Central memory CD4-positive, alpha-beta T cell (primary cell): Measurements from ENCODE around the gene PHOX2A.

ENCODE experiments used
- DNase-seq: peaks from one replicate; pipeline ENCODE4 v3.0.0; 2022

Gene PHOX2A

DNA sequence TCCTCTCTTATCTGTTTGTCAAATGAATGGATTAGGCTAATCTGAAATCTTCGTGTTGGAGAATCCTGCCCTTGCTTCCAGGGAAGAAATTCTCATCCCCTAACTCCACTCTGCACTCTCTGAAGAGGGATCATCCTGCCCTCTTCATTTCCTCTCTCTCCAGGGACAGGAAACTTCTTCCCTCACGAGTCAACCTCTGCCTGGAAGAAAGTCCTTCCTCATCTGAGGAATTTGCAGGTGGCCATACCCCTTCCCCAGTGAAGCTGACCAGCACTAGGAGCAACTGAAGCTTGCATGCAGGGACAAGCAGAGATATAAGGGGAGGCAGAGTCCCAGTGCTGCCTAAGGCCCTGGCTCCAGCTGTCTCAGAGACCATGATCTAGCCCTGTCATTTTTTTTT is 3.6 kb upstream of the PHOX2A start:
- no peak for DNase-seq

DNA sequence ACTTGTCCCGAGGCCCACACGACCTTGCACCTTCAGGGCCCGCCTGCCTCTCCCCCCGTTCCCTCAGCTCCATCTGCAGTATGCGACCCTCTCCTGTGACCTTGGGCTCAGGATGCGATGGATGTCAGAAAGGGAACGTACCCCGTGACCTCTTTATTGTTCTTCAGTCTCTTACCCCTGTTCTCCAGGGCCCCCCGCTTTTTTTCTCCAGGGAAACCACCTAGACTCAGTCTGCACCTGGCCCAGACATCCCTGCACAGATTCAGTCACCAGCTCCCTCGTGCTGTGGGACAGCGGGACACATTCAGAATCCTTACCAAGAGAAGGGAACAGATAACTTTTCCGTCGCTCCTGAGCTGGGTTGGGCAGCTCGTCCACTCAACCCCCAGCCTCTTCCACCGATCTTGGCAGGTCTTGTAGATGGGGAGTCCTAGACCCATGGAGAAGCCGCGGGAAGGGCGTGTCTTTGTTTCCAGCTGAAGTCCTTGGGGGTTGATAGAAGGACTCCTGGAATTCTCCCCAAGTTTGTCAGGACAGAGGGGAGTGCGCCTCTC is 1.4 kb upstream of the PHOX2A start:
- no peak for DNase-seq

DNA sequence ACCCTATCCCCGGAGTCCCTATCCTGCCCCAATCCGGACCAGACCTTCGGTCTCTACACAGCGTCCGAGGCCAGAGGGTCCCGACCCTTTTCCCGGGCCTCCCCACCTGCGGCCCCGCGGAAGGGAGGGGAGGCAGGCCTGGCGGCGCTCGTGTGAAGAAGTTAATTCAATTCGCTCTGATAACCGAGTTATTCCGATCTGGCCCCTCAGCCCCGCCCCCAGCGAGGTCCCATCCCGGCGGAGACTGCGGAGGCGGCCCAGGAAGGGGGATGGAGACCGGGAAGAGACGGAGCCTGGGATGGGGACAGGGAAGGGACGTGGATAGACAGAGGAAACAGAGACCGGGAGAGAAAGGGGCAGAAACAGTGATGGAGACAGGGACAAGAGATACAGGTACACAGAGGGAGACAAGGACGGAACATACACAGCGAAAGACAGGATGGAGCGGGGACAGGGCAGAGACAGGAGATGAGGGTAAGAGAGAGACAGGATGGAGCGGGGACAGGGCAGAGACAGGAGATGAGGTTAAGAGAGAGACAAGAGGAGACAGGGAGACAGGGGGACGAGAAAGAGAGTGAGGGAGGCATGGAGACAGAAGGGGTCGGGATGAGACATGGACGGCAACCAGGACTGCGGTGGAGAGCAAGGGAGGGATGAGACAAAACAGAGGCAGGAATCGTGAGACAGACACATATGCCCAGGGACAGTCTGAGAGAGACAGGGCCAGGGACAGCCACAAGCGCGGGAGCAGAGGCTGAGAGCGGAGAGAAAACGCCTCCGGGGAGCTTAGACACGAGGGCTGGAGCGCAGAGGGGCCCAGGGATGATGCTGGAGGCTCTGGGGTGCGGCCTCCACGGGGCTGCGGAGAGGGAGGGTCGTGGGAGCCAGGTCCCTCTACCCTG is 636 bp upstream of the PHOX2A start:
- DNase-seq, result no peak

DNA sequence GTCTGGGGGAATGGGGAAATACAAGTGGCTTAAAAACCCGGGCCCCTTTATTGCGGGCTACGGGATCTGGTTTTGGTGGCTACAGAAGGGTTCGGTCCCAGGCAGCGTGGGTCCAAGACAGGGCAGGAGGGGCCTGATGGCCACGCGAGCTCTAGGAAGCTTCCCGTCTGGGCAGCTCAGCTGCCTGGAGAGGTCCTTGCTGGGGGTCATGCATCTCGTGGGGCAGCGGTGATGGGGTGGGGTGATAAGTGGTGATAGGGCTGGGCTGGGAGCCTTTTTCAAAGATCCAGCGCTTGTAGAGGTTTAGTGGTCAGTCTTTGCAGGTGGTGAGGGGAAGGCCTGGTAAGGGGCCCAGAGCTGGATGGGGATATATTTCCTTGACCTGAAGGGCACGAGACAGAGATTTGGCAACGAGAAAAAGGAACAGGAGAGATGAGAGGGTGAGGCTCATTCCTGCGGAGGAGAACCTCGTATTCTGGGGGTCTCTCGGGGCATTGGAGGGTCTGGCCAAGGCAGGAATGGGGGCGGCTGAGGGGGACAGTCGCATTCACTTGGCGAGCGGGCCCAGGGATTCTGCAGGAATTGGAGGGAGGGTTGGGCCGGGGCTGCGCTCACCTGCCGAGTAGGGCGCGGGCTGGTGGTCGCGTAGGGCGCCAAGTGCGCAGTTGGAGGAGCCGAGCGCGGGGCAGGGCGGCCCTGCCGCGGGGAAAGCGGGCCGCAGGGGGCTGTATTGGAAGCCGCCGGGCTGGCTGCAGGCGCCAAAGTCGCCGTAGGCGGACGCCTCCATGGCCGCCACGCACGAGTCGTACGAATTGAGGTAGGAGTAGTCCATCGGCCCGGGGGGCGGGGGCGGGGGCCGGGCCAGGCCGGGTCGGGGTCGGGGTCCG is 560 bp downstream of the PHOX2A start:
- no peak for DNase-seq

DNA sequence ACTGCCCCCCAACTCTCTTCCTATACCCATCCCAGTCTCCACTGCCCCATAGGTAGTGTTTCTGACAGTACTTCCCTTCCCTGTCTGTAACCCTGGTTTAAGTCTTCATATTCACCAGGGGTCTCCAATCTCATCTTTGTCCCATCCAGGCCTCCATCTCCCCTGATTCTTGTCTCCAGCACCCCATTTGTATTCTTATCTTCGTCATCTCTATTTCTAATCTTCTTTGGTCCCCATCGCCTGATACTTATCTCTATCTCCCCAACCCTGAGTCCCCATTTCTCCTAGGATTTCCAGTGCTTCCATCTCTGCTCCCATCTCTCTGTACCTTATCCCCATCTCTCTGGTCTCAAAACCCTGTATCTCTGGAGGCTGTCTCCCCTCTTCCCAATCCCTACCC is 1.8 kb downstream of the PHOX2A start:
- no peak for DNase-seq

DNA sequence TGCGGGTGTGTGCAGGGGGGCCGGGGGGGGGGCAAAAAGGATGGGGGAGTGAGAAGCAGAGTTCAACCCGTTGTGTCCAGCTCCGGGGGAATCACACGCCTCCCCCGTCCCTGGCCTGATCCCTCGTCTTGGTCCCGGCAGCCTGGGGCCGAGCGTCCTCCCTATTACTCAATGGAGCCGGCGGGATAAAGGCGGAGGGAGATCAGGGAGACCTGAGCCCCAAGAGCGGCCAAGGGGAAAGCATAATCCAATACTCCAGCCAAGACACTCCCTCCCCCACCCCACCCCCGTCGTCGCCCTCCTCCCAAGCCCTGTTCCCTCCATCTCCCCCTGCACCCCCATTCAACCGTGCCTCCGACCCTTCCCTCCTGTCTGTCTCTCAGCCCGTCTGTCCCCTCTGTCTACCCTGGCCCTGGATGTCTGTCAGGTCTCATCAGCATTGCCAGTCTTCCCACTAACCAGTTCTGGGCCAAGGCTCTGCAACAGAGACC is 2.6 kb downstream of the PHOX2A start:
- DNase-seq, result no peak

DNA sequence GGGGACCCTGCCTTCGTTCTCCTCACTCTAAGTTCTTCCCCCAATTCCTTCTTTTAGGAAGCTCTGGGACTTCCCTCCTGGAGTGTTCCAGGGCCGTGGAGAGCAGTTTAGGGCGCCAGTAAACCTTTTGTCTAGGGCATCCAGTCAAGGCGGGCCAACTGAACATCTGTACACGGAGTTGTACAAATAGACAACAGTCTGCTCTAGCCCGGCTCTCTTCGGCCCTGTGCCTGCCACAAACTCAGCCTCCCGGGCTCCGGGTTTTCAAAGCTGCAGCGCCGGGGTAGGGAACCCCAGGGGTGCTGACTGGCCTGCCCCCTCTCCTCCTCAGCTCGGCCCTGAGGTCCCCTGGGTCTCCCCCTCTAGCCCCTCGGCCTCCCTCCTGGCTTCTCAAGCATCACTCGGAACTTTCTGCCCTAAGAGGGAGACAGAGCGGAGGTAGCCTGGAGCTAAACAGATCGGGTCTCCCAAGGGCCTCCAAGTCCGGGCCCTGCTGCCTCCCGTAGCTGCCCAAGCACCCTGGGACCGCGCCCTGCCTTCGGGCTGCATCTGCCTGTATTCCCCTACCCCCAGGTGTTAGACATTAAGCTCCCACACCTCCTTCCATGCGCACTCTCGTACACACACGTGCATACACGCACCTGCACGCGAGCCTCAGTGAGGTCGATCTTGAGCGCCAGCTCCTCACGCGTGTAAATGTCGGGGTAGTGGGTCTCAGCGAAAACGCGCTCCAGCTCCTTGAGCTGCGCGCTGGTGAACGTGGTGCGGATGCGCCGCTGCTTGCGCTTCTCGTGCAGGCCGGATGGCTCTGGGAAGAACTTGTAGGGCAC is 3.3 kb downstream of the PHOX2A start:
- no peak for DNase-seq

DNA sequence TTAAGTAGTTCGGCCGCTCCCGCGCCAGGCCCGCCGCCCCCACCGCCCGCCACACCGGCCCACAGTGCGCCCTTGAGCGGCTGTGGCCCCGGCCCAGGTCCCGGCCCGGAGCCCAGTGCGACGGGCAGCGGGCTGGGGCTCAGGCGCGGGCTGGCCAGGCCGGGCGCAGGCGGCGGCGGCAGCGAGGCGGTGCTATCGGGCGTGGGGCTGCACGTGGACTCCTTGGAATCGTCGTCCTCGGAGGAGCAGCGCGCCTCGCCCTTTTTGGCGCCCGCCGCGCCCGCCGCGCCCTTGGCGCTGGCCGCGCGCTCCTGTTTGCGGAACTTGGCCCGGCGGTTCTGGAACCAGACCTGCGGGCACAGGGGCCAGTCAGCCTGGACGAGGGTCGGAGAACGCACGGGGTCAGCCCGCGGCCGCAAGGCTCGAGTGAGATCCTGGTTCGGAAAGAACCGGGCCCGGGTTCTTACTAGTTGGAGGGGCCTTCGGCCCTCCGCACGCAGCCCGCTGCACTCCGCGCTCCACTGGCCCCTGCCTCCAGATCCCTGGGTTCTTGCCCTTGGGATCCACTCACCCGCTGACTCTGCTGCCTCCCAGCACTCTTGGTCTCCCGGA is 4.0 kb downstream of the PHOX2A start:
- DNase-seq, result no peak

DNA sequence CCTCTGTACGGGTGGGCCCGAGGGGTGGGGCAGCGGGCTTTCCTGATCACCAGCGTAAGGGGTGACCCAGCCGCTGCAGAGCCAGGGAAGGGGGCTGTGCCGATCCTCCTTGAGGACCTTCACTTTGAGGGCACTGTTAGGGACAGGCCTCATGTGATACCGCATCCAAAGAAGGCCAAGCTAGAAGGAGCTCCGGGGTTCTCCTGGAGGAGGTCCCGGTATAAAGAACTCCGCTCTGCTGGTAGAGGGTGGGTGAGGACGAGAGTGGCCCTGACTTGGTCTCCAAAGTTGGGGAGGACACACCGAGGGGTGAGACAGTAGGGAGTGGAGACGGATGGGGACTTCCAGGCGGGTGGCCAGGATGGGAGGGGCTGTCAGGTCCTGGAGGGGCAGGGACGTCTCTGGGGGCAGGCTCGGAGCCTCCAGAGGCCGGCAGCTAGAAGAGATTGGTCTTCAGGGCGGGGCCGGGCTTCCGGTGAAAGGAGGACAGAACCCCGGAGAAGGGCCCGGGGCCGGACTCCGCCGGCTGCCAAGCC is 4.6 kb downstream of the PHOX2A start:
- DNase-seq, result no peak

DNA sequence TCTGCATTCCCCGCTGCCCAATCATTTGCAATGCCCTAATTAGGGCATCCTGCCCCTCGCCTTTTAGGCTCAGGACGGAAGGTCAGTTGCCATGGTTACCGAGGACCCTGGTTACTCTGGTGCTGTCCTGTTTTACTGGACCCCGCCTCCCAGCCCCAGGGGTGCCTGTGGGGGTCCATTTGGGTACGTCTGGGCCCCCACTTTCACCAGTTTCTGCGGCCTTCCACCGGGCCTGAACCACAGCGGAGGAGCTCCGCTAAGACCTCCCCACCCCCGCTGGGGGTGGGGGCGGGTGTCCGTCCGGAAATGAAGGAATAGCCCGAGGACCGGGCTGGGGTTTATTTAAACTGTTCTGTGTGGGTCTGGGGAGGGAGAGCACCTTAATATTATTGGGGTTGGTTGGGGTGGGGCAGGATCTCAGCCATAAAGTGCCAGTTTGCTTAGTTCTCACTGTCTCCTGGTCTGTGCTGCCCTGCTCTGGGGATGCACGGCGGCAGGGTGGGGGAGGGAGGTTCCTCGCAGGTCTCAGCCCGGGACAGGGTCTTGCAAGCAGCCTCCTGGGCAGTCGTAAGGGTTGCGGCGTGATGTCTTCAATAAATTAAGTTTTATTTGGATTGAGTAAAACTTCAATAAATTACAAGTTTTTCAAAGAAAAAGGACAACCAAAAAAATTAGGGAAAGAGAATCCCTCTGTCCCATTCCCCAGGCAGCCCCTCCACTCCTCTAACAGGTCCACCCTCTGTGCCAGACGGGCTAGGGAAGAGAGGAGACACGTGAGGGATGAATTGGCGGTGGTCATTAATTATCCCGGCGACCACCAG is 5.3 kb downstream of the PHOX2A start:
- DNase-seq, result no peak

DNA sequence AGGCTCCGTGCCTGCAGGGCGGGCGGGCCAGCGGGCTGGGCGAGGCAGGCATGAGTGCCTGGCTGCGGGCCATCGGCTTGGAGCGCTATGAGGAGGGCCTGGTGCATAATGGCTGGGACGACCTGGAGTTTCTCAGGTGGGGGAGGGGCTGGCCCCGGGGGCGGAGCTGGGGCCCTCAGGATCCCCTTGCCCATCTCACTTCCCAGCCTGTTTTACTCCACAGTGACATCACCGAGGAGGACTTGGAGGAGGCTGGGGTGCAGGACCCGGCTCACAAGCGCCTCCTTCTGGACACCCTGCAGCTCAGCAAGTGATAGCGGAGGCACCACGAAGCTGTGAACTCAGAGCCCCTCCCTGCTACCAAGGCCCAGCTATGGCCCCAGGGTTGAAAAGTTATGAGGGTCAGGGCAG is 5.9 kb downstream of the PHOX2A start:
- peak; percentile 31 for DNase-seq

DNA sequence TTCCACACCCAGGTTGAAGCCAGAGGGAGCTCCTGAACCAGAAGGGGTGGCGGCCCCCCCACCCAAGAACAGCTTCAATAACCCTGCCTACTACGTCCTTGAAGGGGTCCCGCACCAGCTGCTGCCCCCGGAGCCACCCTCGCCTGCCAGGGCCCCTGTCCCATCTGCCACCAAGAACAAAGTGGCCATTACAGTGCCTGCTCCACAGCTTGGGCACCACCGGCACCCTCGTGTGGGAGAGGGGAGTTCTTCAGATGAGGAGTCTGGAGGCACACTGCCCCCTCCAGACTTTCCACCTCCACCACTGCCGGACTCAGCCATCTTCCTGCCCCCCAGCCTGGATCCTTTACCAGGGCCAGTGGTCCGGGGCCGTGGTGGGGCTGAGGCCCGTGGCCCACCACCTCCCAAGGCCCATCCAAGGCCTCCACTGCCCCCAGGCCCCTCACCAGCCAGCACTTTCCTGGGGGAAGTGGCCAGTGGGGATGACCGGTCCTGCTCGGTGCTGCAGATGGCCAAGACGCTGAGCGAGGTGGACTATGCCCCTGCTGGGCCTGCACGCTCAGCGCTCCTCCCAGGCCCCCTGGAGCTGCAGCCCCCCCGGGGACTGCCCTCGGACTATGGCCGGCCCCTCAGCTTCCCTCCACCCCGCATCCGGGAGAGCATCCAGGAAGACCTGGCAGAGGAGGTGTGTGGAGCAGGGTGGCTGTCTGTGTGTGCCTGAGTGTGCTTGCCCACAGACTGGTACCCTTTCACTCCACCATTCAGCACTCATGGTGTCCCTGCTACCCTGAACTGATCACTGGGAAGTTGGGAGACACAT is 6.7 kb downstream of the PHOX2A start:
- no peak for DNase-seq

DNA sequence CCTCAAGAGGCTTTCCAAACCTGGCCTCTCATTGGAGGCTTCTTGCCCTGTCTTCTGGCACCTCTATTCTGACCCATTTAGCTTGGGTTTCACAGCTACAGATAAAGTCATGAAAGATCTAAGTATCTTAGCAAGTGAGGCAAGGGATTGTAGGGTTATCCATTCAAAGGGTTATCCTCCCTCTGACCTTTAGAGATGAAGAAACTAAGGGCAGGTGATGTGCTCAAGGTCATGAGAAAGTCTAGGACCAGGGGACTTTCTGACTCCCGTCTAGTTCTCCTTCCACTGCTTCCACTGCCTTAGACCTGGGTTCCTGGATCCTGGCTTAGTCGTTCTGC is 7.2 kb downstream of the PHOX2A start:
- DNase-seq, result no peak

DNA sequence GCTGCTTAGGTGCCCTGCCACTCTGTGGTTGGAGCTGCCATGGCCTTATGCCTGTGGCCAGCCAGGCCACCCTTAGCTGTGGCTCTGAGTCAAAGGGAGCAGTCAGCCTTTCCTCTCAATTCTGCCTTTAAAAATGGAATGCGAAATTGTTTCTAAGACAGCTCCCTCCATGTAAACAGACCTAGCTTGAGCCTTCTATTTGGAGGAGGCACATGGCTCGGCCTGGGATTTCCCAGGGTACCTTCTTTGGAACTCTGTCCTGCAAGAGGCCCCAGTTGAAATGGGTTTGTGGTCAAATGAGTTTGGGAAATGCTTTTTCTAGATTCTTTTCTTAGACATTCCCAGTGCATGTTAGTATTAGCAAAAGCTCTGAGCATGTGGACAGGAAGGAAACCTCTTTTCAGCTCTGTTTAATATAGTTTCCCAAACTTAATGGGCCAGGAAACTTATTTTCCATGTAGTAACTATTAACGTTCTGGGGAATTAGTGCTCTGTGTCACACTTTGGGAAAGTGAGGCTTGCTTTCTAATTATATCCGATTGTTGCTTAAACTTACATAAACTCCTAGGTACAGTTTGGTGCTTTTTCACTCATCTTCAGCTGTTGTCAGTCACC is 7.8 kb downstream of the PHOX2A start:
- no peak for DNase-seq

DNA sequence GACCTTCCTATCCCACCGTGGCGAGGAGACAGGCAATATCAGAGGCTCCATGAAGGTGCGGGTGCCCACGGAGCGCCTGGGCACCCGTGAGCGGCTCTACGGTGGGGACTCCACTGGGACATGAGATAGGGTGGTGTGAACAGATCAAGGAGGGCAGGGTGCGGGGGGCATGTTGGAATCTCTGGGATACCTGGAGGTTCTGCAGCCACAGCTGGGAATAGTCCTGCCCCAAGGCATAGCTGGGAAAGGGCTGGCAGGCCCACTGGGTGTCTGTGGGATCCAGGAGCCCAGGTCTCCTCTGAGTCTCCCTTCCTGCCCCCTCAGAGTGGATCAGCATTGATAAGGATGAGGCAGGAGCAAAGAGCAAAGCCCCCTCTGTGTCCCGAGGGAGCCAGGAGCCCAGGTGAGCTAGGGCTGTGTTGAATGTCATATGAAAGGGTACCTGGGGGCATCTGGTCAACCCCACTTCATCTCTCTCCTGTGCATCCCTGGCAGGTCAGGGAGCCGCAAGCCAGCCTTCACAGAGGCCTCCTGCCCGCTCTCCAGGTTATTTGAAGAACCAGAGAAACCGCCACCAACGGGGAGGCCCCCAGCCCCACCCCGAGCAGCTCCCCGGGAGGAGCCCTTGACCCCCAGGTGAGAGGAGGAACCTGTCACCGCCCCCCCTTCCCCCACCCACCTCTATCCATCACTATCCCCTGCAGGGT is 8.5 kb downstream of the PHOX2A start:
- DNase-seq, result no peak

DNA sequence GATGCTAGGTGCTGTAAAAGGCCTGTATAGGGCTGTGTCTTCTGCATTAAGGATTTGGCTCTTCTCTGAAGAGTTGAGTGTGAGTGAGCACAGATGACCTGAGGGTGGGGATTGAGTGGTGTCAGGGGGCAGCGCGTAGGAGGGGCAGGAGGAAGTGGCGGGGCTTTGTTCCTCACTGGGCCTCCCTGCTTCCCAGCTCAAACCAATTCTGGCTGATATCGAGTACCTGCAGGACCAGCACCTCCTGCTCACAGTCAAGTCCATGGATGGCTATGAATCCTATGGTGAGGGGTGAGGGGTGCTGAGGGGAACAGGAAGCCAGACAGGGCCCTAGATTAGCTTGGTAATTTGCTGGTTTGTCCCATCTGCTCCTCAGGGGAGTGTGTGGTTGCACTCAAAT is 9.1 kb downstream of the PHOX2A start:
- no peak for DNase-seq

DNA sequence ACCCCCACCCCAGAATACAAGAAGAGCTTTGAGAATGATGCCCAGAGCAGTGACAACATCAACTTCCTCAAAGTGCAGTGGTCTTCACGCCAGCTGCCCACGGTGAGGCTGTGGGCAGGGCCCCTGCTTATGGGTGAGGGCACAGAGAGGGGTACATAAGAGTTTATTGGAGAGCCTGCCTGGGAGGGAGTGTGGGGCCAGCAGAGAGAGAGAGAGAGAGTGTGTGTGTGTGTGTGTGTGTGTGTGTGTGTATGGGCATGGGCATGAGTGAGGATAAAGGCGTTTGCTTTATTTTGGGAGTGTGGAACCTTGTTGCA is 9.5 kb downstream of the PHOX2A start:
- DNase-seq, result no peak

DNA sequence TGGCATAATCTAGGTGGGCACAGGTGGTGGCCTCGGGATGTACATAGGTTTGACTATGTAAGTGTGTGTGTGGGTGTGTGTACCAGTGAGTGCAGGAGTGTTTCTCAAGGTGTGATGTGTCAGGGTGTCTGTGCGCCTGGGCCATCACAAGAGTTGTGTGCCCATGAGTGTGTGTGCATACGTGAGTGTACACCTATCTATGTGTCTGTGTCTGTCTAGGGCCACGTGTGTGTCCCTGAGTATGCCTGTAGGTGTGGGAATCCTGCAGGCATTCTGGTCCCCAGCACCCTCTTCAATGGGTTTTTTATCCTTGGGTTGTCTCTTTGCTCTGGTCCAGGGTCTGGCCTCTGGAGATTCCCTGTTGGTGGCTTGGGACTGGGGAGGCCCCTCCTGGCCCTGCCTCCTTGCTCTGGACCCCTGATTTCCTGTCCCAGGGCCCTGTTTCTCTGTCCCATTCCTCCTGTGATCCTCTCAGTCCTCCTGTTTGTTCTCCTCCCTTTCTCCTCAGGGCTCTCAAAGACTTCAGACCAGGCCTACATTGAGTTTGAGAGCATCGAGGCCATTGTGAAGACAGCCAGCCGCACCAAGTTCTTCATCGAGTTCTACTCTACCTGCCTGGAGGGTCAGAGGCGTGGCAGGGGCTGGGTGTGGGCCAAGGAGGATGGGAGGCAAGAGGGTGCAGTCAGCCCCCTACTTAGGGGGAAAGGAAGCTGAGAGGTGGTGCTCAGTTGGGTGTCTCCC is 10.0 kb downstream of the PHOX2A start:
- no peak for DNase-seq
